ENCODE measurements around the gene OXSR1.

The OXSR1 gene

GRCh38 chr3:38140326-38141172, 24.8 kb upstream of the OXSR1 start:
- H3K4me3 ChIP-seq, result peak overlapping the region in 2 of 7 experiments; percentile 84 to 89
- H3K27ac ChIP-seq, result peak overlapping the region in 2 of 21 experiments; percentile 95

GRCh38 chr3:38141173-38141951, 24.0 kb upstream of the OXSR1 start:
- no peak overlapping the region for H3K4me3 ChIP-seq
- no peak overlapping the region for H3K27ac ChIP-seq

- Histone ChIP-seq H3K27ac (no peak overlapping the region), H3K4me3 (no peak overlapping the region)
Measured at GRCh38 chr3:38141952-38142273, 23.4 kb upstream of the OXSR1 start.

- Histone ChIP-seq H3K27ac (no peak overlapping the region), H3K4me3 (no peak overlapping the region)
Measured at GRCh38 chr3:38142959-38143358, 22.4 kb upstream of the OXSR1 start.

- H3K4me3 ChIP-seq, result no peak overlapping the region
- no peak overlapping the region for H3K27ac ChIP-seq
Measured at GRCh38 chr3:38143511-38143910, 21.8 kb upstream of the OXSR1 start.

- Histone ChIP-seq H3K27ac (no peak overlapping the region), H3K4me3 (no peak overlapping the region)
Measured at GRCh38 chr3:38146504-38146903, 18.8 kb upstream of the OXSR1 start.

- Histone ChIP-seq H3K4me3 (no peak overlapping the region), H3K27ac (peak overlapping the region in 9 of 21 experiments; percentile 21 to 72 (median 48))
Measured at GRCh38 chr3:38147421-38147820, 17.9 kb upstream of the OXSR1 start.

- H3K27ac ChIP-seq, result peak overlapping the region in 8 of 21 experiments; percentile 21 to 72 (median 48)
Measured at GRCh38 chr3:38148311-38148882, 16.9 kb upstream of the OXSR1 start.

GRCh38 chr3:38149708-38150107, 15.6 kb upstream of the OXSR1 start:
- H3K4me3 ChIP-seq, result no peak overlapping the region
- H3K27ac ChIP-seq, result peak overlapping the region in 6 of 21 experiments; percentile 13 to 70 (median 36)

More at GRCh38 chr3:38148311-38148882, 16.9 kb upstream of the OXSR1 start:
- H3K4me3 ChIP-seq, result no peak overlapping the region

GRCh38 chr3:38150780-38151528, 14.4 kb upstream of the OXSR1 start:
- Histone ChIP-seq H3K4me3 (no peak overlapping the region), H3K27ac (peak overlapping the region in 17 of 21 experiments; percentile 8 to 74 (median 37))

- peak overlapping the region in 17 of 21 experiments; percentile 8 to 74 (median 41) for H3K27ac ChIP-seq
- H3K4me3 ChIP-seq, result no peak overlapping the region
Measured at GRCh38 chr3:38151667-38152265, 13.6 kb upstream of the OXSR1 start.

GRCh38 chr3:38152609-38153008, 12.7 kb upstream of the OXSR1 start:
- Histone ChIP-seq H3K27ac (peak overlapping the region in 12 of 21 experiments; percentile 21 to 74 (median 48)), H3K4me3 (no peak overlapping the region)

GRCh38 chr3:38153221-38153620, 12.1 kb upstream of the OXSR1 start:
- peak overlapping the region in 17 of 21 experiments; percentile 21 to 86 (median 55) for H3K27ac ChIP-seq
- H3K4me3 ChIP-seq, result no peak overlapping the region

- no peak overlapping the region for H3K4me3 ChIP-seq
- peak overlapping the region in 19 of 21 experiments; percentile 4 to 86 (median 59) for H3K27ac ChIP-seq
Measured at GRCh38 chr3:38154033-38154494, 11.3 kb upstream of the OXSR1 start.

GRCh38 chr3:38154625-38155255, 10.6 kb upstream of the OXSR1 start:
- peak overlapping the region in 15 of 21 experiments; percentile 4 to 86 (median 39) for H3K27ac ChIP-seq

GRCh38 chr3:38155825-38156224, 9.5 kb upstream of the OXSR1 start:
- no peak overlapping the region for H3K27ac ChIP-seq
- H3K4me3 ChIP-seq, result no peak overlapping the region

More at GRCh38 chr3:38154625-38155255, 10.6 kb upstream of the OXSR1 start:
- H3K4me3 ChIP-seq, result no peak overlapping the region

- Histone ChIP-seq H3K4me3 (no peak overlapping the region), H3K27ac (peak overlapping the region in 2 of 21 experiments; percentile 10 to 11)
Measured at GRCh38 chr3:38157117-38157516, 8.2 kb upstream of the OXSR1 start.

- Histone ChIP-seq H3K4me3 (no peak overlapping the region), H3K27ac (peak overlapping the region in 1 of 21 experiments; percentile 11)
Measured at GRCh38 chr3:38157595-38157994, 7.7 kb upstream of the OXSR1 start.

GRCh38 chr3:38158472-38158871, 6.9 kb upstream of the OXSR1 start:
- Histone ChIP-seq H3K27ac (no peak overlapping the region), H3K4me3 (no peak overlapping the region)

Measured in skin epidermis (tissue), 12 donors.